ENCODE data around the gene FICD.

FICD gene

DNA sequence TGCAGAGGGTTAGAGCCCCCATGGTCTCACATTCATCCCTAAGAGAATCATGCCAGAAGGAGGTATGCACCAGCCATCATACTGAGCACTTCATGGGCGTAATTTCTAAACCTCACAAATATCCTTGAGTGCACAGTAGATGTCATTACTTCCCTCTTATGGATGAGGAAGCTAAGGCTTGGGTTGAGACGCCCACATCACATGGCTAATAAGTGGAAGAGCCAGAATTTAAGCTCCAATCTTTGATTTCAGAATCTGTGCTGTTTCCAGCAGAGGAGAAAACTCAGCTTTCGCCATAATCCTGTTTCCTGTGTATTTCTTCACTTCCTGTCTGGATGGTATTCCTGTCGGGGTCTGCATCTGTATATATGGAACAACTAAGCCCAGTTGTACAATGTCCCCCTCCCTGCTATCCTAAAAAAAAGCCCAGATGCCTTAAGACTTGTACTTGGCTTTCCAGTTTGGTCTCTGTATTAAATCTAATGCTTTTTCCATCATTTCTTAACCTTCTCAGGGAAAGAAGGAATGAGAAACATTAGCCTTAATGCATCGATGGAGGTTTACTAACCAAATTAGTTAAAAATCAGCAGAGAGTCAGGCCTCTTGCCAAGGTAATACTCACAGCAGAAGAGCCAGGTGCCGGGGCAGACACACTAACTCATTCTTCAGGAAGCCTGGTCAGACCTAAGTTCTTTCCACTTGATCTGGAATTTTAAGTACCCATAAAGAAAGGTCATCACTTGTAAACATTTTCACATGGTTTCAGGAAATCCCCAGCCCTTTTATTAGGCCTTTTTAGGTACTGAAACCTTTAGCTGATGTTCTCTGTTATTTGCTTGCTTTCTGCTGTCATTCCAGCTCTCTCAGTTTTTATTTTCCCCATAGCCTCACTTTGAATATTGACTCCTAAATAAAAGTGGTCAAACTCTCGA is 52.6 kb downstream of the FICD start:
- no peak for DNase-seq

DNA sequence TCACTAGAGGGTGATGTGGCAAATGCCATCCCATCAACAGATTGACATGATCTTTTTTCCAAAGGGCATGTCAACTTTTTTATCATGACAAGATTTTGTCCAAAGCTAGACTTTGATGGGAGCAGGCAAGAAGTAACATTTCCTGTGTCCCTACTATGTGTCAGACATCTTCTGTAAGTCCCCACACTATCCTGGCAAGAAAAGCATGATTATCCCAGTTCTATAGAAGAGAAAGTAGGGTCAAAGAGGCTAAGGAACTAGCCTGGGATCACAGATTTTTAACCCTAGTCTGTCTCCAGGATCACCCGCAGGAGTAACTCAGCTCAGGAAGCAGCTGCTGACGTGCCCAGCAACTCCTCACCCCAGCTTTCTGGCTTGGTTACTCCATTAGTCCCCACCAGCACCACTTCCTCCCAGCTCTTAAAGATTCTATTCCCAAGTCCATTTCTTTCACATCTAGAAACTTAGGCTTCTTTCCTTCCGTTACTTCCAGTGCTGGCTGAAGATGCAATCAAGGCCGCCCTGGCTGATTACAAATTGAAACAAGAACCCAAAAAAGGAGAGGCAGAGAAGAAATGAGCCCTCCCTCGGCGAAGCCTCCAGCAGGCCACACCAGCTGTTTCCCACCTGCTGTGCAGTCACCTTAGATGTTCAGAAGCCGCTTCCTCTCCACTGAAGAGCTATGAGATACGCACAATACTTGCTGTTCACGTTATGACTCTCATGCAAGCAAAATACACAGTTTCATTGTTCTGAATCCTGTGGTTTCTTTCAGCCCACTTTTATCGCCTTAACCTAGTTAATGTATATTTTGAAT is 53.5 kb downstream of the FICD start:
- DNase-seq, result peak in 4 of 5 experiments; percentile 47 to 98 (median 57)

All from T-helper 2 cell (primary cell).